RWPE2 (cell line): ENCODE measurements around the gene CHST9.

Experiments used
- ATAC-seq: fragments of 200-7000 bp; cut with Tn5 transposase; 3 replicates; pipeline ENCODE4 v1.9.1; 2021; ENCODE audit warnings: low read depth
- DNase-seq: peaks from one replicate; pipeline ENCODE4 v3.0.0-alpha.2; 2020; ENCODE audit warnings: low spot score
- H3K27ac ChIP-seq: fragments of 450-650 bp; 2 replicates; pipeline ENCODE4 v1.5.1; 2017; ENCODE audit warnings: mild to moderate bottlenecking; ENCODE audit not compliant: poor library complexity, severe bottlenecking
- H3K27me3 ChIP-seq: fragments of 250-450 bp; sonication (Bioruptor Pico); 2 replicates; pipeline ENCODE4 v1.5.1; 2021; ENCODE audit warnings: mild to moderate bottlenecking, moderate library complexity; ENCODE audit not compliant: insufficient read depth, poor library complexity, severe bottlenecking
- H3K36me3 ChIP-seq: fragments of 250-450 bp; sonication (Bioruptor Pico); 2 replicates; pipeline ENCODE4 v1.5.1; 2020; ENCODE audit warnings: low read depth, mild to moderate bottlenecking, moderate library complexity
- H3K4me1 ChIP-seq: fragments of 250-450 bp; sonication (Bioruptor Pico); 2 replicates; pipeline ENCODE4 v1.5.1; 2021; ENCODE audit warnings: mild to moderate bottlenecking, moderate library complexity; ENCODE audit not compliant: insufficient read depth, poor library complexity, severe bottlenecking
- H3K4me3 ChIP-seq: fragments of 250-450 bp; sonication (Bioruptor Pico); 2 replicates; pipeline ENCODE4 v1.5.1; 2021; ENCODE audit warnings: mild to moderate bottlenecking, moderate library complexity; ENCODE audit not compliant: severe bottlenecking
- H3K9me3 ChIP-seq: fragments of 250-450 bp; sonication (Bioruptor Pico); 2 replicates; pipeline ENCODE4 v1.5.1; 2021; ENCODE audit warnings: mild to moderate bottlenecking, moderate library complexity; ENCODE audit not compliant: severe bottlenecking
- TF ChIP-seq, protein P1 (sequence below): fragments of 450-650 bp; IDR thresholded peaks from one replicate; pipeline ENCODE4 v1.5.1; 2017; ENCODE audit warnings: mild to moderate bottlenecking, moderate library complexity; ENCODE audit not compliant: poor library complexity, severe bottlenecking

Gene CHST9

DNA sequence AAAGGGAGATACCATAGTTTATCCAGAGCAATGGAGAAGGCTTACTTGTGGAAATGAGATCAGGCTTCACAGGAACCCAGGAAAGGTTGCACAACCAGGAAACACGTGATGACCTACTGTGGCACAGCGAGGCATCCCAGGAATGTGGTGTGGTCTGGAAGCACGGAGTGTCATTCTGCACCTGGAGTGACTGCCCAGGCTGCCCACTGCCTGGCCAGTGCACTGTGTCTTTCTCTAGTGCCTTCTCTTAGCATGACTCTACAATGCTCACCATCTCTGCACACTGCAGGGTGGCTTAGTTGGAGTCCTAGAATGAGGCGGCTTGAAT is 48.9 kb downstream of the CHST9 start:
- Histone ChIP-seq H3K27me3 (no peaks in the 10 kb centered on the region), H3K4me3 (no peak overlapping the region), H3K27ac (peak overlapping the region; percentile 49), H3K36me3 (no peaks in the 10 kb centered on the region), H3K4me1 (peaks cover 15% of the 10 kb centered on the region), H3K9me3 (no peaks in the 10 kb centered on the region)
- ATAC-seq: peak; percentile 98
- TF ChIP-seq, protein P1, sequence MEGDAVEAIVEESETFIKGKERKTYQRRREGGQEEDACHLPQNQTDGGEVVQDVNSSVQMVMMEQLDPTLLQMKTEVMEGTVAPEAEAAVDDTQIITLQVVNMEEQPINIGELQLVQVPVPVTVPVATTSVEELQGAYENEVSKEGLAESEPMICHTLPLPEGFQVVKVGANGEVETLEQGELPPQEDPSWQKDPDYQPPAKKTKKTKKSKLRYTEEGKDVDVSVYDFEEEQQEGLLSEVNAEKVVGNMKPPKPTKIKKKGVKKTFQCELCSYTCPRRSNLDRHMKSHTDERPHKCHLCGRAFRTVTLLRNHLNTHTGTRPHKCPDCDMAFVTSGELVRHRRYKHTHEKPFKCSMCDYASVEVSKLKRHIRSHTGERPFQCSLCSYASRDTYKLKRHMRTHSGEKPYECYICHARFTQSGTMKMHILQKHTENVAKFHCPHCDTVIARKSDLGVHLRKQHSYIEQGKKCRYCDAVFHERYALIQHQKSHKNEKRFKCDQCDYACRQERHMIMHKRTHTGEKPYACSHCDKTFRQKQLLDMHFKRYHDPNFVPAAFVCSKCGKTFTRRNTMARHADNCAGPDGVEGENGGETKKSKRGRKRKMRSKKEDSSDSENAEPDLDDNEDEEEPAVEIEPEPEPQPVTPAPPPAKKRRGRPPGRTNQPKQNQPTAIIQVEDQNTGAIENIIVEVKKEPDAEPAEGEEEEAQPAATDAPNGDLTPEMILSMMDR: no peak
- peak; percentile 70 for DNase-seq

DNA sequence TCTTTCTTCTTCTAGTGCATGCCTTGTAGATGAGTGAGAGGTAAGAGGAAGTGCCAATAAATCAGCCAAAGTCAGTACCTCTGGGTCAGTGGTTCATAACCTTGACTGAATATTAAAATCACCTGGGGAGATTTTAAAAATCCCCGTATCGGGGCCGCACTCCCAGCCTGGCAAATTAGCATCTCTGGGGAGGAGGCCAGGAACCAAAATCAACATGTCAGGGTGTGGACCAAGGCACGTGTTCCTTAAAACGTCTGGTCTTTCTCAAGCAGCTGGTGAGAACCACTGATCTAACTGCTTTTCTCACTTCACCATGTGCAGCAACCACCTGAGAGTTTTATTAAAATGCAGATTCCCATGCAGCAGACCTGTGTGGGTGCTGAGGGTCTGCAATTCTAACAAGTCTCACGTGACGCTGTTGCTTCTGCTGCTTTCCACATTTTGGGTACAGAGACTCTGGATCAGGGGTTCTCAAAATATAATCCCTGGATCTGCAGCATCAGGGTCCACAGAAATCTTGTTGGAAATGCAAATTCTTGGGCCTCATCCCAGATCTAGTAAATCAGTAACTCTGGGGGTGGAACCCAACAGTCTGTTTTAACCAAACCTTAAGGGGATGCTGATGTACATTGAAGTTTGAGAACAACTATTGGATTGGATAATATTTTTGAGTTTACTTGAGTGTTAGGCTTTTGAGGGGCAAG is 49.5 kb downstream of the CHST9 start:
- TF ChIP-seq, protein P1: no peak
- H3K27me3 ChIP-seq: no peaks in the 10 kb centered on the region
- DNase-seq (no peak), ATAC-seq (peak; percentile 42; the same call in 1 of the 3 replicates)
- H3K9me3 ChIP-seq: no peaks in the 10 kb centered on the region
- H3K4me1 ChIP-seq: peaks cover 15% of the 10 kb centered on the region
- no peaks in the 10 kb centered on the region for H3K36me3 ChIP-seq
- no peak overlapping the region for H3K4me3 ChIP-seq
- peak overlapping the region; percentile 49 for H3K27ac ChIP-seq

DNA sequence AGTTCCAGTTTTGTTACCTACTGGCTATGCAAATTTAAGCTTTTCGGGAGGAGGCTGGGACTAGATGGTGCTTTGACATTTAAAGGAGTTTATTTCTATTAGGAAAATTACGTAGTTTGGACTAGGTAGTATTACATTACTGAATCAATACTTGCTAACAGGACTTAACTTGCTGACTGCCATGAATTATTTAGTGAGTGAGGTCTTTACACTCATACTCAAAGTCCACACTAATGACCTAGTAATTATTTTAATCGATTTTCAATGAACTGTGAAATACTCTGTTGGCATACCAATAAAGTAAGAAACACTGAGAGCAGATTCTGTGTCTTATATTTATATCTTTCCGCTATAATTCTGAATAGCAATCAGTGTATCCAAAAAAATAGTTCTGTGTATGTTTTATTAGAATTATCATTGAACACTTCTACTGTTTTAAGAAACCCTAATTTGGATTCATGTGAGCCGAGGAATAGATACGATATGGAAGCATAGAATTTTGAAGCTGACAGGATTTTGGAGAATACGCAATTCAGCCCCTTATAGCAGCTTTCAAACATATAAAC is 55.0 kb downstream of the CHST9 start:
- Histone ChIP-seq H3K4me3 (no peak overlapping the region), H3K36me3 (no peaks in the 10 kb centered on the region), H3K9me3 (no peaks in the 10 kb centered on the region), H3K27ac (no peak overlapping the region), H3K4me1 (peaks cover under 1% of the 10 kb centered on the region), H3K27me3 (no peaks in the 10 kb centered on the region)
- ATAC-seq (no peak), DNase-seq (no peak)
- TF ChIP-seq, protein P1: no peak

DNA sequence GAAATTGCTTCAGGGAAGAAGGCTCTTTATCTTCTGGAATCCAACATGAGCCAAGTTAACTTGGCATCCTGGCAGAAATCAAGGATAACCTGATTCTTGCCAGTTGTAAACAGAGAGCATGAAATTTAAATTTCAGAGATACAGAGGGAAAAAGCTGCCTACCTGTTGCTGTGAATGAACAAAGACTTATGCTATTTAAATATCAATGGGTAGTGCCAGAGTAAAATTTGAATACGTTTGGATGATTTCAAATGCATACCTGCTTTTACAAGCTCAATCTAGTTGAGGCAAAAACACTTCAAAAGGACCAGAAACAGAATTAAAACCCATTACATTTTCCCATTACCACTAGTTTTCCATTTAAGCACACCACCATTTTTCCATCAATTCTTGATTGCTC is 60.9 kb downstream of the CHST9 start:
- Histone ChIP-seq H3K4me3 (no peak overlapping the region), H3K27me3 (no peaks in the 10 kb centered on the region), H3K27ac (no peak overlapping the region), H3K4me1 (no peaks in the 10 kb centered on the region), H3K9me3 (no peaks in the 10 kb centered on the region), H3K36me3 (no peaks in the 10 kb centered on the region)
- ATAC-seq (no peak), DNase-seq (no peak)
- TF ChIP-seq, protein P1: no peak

DNA sequence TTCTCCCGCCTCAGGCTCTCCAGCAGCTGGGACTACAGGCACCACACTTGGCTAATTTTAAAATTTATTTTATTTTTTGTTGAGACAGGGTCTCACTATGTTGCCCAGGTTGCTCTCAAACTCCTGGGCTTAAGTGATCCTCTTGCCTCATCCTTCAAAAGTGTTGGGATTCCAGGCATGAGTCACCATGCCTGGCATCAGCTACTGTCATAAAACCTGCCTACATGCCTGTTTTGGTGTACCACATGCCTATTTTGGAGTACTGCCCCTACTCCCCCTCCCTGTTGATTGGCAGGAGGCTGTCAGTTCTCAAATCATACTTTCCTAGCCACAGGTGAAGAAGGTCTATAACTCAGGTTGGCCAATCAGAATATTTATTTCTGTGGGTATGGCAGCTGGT is 64.0 kb downstream of the CHST9 start:
- Histone ChIP-seq H3K4me3 (no peak overlapping the region), H3K9me3 (no peaks in the 10 kb centered on the region), H3K36me3 (no peaks in the 10 kb centered on the region), H3K27ac (no peak overlapping the region), H3K27me3 (no peaks in the 10 kb centered on the region), H3K4me1 (no peaks in the 10 kb centered on the region)
- DNase-seq (no peak), ATAC-seq (peak; percentile 48; the same call in 1 of the 3 replicates)
- TF ChIP-seq, protein P1: no peak
